ENCODE results near the gene POT1.
"Not testable (repeated sequence)": the region's sequence is repeated elsewhere in the genome, so short reads cannot be mapped to it uniquely, and the experiment has no call there.

GRCh38 chr7:124975131-124975530 lies 45.5 kb upstream of the POT1 start:
- TF ChIP-seq POLR2A, CTCF, EP300 (IDR thresholded peaks at IDR 0.05): not testable (repeated sequence)

Data from tibial nerve (tissue), 4 donors.